Measurements from ENCODE around the gene NELFA.

The NELFA gene

DNA sequence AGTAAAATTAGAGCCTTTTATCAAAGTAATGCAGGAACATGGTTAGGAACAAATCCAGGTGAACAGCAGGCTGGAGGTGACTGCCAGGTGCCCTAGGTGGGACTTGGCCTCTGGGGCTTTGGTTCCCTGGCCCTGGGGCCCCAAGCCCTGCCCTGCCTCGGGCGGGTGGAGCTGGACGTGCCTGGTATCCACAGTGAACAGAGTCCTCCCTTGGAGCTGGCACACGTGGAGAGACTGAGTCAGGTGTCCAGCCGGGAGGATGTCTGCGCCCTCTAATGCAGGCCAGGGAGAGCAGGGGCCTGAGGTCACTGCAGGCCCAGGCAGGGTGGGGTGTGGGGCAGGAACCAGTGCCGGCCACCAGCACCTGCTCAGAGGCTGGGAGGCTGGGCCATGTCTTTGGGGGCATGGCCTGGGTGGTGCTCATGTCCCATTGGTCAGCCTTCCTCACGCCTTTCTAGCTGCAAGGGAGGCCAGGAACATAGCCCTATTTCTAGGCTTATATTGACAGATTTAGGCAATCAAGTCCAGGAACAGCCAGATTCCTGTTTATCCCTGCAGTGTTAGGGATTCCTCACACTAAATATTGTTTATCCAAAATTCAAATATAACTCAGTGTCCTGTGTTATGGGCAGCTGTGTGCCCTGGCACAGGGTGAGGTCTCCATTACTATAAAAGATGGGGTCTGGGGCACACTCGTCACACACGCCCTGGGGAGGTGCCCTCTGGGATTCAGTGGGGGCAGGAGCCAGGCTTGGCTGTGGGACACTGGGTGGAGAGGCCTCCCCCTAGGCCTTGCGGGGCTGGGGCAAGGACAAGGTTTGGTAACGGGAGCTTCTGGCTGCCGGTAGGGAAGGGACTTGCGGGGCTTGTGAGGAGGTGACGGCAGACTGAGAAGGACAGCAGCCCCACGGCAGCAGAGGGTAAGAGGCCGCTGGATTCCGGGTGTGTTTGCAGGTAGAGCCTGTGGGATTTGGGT, 36.1 kb upstream of the NELFA start:
- TF ChIP-seq, protein P1, sequence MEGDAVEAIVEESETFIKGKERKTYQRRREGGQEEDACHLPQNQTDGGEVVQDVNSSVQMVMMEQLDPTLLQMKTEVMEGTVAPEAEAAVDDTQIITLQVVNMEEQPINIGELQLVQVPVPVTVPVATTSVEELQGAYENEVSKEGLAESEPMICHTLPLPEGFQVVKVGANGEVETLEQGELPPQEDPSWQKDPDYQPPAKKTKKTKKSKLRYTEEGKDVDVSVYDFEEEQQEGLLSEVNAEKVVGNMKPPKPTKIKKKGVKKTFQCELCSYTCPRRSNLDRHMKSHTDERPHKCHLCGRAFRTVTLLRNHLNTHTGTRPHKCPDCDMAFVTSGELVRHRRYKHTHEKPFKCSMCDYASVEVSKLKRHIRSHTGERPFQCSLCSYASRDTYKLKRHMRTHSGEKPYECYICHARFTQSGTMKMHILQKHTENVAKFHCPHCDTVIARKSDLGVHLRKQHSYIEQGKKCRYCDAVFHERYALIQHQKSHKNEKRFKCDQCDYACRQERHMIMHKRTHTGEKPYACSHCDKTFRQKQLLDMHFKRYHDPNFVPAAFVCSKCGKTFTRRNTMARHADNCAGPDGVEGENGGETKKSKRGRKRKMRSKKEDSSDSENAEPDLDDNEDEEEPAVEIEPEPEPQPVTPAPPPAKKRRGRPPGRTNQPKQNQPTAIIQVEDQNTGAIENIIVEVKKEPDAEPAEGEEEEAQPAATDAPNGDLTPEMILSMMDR (conservative IDR thresholded peaks at IDR 0.05; ENCODE audit: control insufficient read depth, insufficient read depth, low read depth, low read length): no peak
- no peak for DNase-seq (ENCODE audit: low read depth)
- H3K4me3 ChIP-seq (ENCODE audit: control insufficient read depth, low read depth, low read length): no peak overlapping the region

DNA sequence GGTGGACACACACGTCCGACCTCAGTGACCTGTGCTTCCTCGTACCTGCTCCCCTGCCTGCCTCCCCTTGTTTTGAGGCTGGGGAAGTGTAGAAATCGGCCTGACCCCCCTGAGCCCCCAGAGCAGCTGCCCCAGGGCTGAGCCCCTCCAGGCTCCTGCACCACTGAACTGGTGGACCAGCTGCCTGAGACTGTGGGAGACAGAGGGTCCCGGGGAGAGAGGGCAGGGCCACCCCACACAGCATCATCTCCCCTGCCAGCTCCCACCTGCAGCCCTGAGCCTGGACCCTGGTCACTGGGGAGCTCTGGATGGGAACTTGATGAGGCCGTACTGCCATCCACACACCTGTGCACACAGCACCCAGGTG, 35.3 kb upstream of the NELFA start:
- TF ChIP-seq, protein P1 (conservative IDR thresholded peaks at IDR 0.05; ENCODE audit: control insufficient read depth, insufficient read depth, low read depth, low read length): no peak
- no peak overlapping the region for H3K4me3 ChIP-seq (ENCODE audit: control insufficient read depth, low read depth, low read length)
- DNase-seq (ENCODE audit: low read depth): no peak

DNA sequence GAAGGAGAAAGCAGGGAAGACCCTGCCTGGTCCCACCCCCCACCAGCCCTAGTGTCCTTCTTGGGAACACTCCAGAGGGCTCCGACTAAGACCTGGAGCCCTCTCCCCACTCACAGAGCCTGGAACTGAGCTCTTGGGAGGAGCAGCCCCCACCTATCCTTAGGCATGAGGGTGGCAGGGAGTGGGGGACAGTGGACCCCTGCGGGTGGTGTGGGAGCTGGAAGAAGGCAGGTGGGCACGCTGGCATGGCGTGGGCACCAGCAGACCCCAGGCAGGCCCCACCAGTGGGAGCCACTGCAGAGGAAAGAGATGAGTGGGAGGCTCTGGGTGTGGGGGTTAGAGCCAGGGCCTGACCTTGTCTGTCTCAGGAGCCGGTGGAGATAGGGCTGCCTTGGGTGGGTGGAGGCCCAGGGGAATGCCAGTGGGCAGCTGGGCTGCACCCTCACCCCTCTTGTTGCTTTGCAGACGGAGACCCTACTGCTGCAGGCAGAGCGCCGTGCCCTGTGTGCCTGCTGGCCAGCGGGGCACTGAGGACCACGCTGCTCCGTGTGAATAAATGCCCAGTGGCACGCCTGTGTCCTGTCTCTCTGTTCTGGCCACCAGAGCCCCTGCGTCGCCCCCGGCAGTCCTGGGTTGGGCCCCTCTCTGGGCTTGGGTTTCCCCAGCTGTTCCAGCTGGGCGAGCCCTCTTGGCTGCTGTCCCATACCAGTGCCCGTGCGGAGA, 34.8 kb upstream of the NELFA start:
- no peak overlapping the region for H3K4me3 ChIP-seq (ENCODE audit: control insufficient read depth, low read depth, low read length)
- TF ChIP-seq, protein P1 (conservative IDR thresholded peaks at IDR 0.05; ENCODE audit: control insufficient read depth, insufficient read depth, low read depth, low read length): no peak
- DNase-seq (ENCODE audit: low read depth): no peak

DNA sequence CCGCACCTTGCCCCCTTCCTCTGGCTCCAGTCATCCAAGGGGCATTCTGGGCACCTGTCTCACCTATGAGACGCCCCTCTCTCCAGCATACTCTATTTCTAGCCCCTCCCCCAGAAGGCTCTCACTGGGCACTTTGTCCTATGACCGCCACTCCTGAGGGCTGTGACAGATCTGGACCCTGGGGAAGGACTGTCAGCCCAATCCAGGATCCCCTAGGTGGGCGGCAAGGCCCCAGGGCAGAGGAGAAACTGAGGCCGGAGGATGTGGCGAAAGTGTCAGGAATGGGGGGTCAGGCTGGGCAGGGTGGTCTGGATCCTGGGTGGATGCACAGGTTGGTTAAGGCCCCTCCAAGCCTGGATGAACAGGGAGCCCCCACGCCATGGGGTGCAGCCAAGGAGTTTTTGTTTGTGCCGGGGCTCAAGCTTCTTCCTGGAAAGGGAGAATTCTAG, 34.2 kb upstream of the NELFA start:
- TF ChIP-seq, protein P1 (conservative IDR thresholded peaks at IDR 0.05; ENCODE audit: control insufficient read depth, insufficient read depth, low read depth, low read length): no peak
- peak overlapping the region; percentile 24 for H3K4me3 ChIP-seq (ENCODE audit: control insufficient read depth, low read depth, low read length)

DNA sequence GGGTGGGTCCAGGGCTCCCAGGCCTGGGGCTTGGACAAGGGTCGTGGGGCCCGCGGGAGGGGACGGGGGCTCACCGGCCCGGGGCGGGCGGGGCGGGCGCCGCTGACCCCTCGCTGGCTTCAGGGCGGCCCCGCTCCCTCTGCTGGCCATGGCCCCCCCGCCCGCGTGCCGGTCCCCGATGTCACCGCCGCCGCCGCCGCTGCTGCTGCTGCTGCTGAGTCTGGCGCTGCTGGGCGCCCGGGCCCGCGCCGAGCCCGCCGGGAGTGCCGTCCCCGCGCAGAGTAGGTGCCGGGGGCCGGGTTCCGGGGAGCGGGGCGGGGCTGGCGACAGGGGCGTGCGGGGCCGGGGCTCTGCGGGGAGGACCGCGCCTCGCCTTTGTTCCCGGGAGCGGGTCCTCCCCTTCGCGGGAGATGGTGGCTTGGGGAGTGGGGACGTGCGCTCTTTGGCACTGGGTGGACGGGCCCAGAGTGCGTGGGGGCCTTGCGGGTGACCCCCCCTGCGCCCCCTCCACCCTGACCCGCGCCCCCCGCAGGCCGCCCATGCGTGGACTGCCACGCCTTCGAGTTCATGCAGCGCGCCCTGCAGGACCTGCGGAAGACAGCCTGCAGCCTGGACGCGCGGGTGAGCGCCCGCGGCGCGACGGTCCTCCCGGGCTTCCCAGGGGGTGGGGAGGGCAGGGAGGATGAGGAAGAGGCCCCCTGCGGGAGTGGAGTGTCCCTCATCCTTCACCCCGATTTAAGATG, 33.6 kb upstream of the NELFA start:
- H3K4me3 ChIP-seq (ENCODE audit: control insufficient read depth, low read depth, low read length): peak overlapping the region; percentile 62
- no peak for DNase-seq (ENCODE audit: low read depth)
- TF ChIP-seq, protein P1 (conservative IDR thresholded peaks at IDR 0.05; ENCODE audit: control insufficient read depth, insufficient read depth, low read depth, low read length): no peak

More for the DNA sequence above, 34.2 kb upstream of the NELFA start:
- DNase-seq (ENCODE audit: low read depth): no peak

Measured in fibroblast of mammary gland (primary cell).